HG03135 (cell line): Measurements from ENCODE around the gene CTU2.
"Not testable (repeated sequence)": the region's sequence is repeated elsewhere in the genome, so short reads cannot be mapped to it uniquely, and the experiment has no call there.

Source experiments
- ATAC-seq: cut with Tn5 transposase; IDR thresholded peaks from one replicate; pipeline ENCODE4 v1.9.1; 2021; ENCODE audit warnings: mild to moderate bottlenecking, moderate library complexity; ENCODE audit not compliant: unreplicated experiment

Gene CTU2

GRCh38 chr16:88706229-88706964 is at the start of gene CTU2, which contains the start of gene RNF166:
Gene CTU2, plus strand, starts transcription at chr16:88706503. Its CDS starts 28 bp downstream, at chr16:88706531.
Gene RNF166, minus strand, starts transcription at chr16:88706408. Its CDS starts 83 bp downstream, at chr16:88706325.
- peak; percentile 54 for ATAC-seq

GRCh38 chr16:88657371-88657770 is 48.9 kb upstream of the CTU2 start:
- no peak for ATAC-seq

- ATAC-seq: no peak
Observed at GRCh38 chr16:88658714-88659113, 47.6 kb upstream of the CTU2 start.

GRCh38 chr16:88659160-88659559 is 47.1 kb upstream of the CTU2 start:
- ATAC-seq: no peak

GRCh38 chr16:88661468-88661867 is 44.8 kb upstream of the CTU2 start:
- ATAC-seq: no peak

GRCh38 chr16:88662222-88662842 is 44.0 kb upstream of the CTU2 start:
- ATAC-seq: peak; percentile 6

- ATAC-seq: peak; percentile 94
Observed at GRCh38 chr16:88662843-88663606, 43.3 kb upstream of the CTU2 start, which contains the start of gene MVD. Gene MVD, minus strand, starts transcription at chr16:88663091. Its CDS starts 11 bp downstream, at chr16:88663080.

GRCh38 chr16:88665148-88665547 is 41.2 kb upstream of the CTU2 start:
- ATAC-seq: no peak

GRCh38 chr16:88665570-88665969 is 40.7 kb upstream of the CTU2 start:
- ATAC-seq: no peak

GRCh38 chr16:88667461-88667860 is 38.8 kb upstream of the CTU2 start:
- no peak for ATAC-seq

- ATAC-seq: not testable (repeated sequence)
Observed at GRCh38 chr16:88669493-88669892, 36.8 kb upstream of the CTU2 start.

GRCh38 chr16:88669980-88670379 is 36.3 kb upstream of the CTU2 start:
- no peak for ATAC-seq

GRCh38 chr16:88671806-88672205 is 34.5 kb upstream of the CTU2 start:
- ATAC-seq: no peak

- ATAC-seq: no peak
Observed at GRCh38 chr16:88672776-88673175, 33.5 kb upstream of the CTU2 start.

- no peak for ATAC-seq
Observed at GRCh38 chr16:88673716-88674379, 32.5 kb upstream of the CTU2 start.

GRCh38 chr16:88676502-88677242 is 29.6 kb upstream of the CTU2 start:
- no peak for ATAC-seq

- no peak for ATAC-seq
Observed at GRCh38 chr16:88677721-88678120, 28.6 kb upstream of the CTU2 start.

- ATAC-seq: no peak
Observed at GRCh38 chr16:88678224-88678979, 27.9 kb upstream of the CTU2 start.

- ATAC-seq: no peak
Observed at GRCh38 chr16:88680554-88681083, 25.7 kb upstream of the CTU2 start.
